Frontal cortex (tissue), 4 donors: ENCODE measurements around the gene ASCC3. TPM values are rescaled to one million over a fixed set of nuclear protein-coding genes. Genes with fewer than 3 reads are reported as not detected.
A peak's percentile ranks its signal among the peaks of the same experiment; 100 is the strongest.

ENCODE experiments used
- DNase-seq, 2 donors: peaks; one replicate each; pipeline ENCODE4 v3.0.0; 2012; ENCODE audit warnings: low spot score in 2 of 2
- FAIRE-seq: peaks from 2 replicates; lab custom pipeline; 2012; peaks lifted over from hg19 to GRCh38; lab: Jason Lieb, UNC
- total RNA-seq: library from RNA; depleted of rRNA; stranded (reverse); fragments of >200 nt; gene quantifications from one replicate; pipeline ENCODE4 v1.2.3, GENCODE V29; 2014
- donor health status: control.
- donor health status: control.
- donor health status: control.

The ASCC3 gene
- total RNA-seq, 1 donor from 2014 or later, result 33.0 TPM

DNA sequence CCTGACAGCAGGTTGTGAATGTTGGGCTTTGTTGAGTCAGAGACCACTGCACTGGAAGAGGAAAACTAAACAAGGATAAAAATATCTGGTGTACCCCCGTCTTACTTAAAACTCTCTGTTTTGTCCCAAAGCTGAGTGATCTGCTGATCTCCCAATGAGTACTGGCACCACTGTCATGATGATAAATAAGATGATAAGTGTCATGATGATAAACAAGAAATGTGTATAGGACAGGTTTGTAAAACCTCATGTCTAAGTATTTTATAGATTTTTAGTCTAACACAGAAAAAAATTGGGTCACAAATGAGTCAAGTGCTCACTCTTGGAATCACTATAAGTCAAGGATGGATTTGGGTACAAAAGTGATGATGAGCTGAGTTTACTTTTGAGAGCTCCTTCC is 407.9 kb downstream of the ASCC3 start:
- no peak for FAIRE-seq

DNA sequence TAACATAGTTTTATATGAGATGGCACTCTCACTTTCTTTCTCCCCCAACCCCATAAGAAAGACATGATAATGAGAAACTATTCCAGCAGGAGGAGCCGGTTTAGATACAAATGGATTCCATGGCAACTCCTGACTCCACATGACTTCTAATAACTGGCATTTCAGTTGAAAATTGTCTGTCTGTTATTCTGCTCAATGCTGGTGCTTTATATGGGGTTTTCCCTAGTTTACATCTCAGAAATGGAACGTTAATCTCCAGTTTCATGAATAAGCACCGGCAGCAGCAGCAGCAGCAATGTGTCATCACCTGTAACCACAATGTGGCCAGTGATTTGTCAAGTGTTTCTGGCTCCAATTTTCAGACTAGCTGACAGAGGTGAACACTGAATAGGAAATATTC is 408.5 kb downstream of the ASCC3 start:
- DNase-seq (no peak), FAIRE-seq (no peak)

More for the DNA sequence above, 407.9 kb downstream of the ASCC3 start:
- no peak for DNase-seq

DNA sequence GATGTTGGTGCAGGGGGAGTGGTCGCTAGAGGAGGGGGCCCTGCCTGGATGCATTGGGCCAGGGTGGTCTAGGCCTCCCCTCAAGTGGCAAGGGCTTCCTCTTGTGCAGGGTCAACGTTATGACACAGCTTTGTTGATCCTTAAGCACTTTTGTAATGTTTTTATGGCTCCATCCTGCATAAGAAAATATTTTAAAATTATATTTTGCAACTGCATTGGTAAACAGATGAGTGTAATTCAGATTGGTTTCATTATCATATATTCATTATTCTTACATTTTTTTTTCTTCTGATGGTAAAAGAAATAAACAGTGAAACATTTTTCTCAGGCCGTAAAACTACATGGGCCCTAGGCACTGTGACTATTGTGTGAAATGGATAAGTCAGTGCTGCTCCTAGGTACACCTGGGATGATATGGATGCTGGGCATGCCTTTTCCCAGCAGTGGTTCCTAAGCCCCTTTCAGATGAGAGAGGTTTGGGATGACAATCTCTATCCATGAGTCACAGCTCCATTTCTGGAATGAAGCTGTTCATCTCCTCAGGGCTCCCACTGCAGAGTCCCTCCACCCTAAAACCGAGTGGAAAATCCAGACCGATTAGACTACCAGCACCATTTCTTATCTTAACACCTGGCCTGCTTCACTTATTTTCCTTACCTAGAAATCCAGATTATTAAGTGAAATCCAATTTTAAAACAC is 410.6 kb downstream of the ASCC3 start:
- DNase-seq (no peak), FAIRE-seq (no peak)

DNA sequence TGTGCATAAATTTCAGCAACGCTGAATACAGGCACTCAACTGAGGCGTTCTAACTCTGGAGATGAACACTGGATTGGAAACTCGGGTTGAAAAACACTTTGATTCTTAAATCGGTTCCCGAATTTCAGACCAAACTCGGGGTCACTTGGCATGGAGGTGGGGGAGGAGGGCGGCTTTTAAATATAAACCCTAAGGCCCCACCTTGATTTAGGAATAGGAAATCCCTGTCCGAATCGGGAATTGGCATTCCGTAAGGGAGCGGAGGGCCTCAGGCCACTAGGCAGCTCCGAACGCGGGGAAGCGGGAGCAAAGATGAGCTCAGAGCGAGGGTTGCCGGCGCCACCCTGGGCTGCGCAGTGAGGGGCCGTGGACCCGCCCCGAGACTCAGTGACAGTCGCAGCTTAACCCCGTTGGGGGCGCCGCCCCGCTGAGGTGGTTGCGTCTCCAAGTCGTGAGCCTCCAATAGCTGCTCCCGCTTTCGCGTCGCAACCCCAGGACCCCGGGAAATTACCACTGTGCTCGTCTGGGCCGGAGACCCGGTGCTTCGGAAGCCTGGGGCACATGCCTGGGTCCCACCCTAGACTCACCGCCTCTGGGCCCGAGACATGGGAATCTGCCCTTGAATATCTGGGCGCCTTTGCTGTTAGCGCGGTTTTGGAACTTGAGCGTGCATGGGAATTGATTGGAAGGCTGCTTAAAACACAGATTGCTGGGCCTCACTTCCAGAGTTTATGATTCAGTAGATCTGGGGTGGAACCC is 411.8 kb downstream of the ASCC3 start:
- DNase-seq (no peak), FAIRE-seq (no peak)

DNA sequence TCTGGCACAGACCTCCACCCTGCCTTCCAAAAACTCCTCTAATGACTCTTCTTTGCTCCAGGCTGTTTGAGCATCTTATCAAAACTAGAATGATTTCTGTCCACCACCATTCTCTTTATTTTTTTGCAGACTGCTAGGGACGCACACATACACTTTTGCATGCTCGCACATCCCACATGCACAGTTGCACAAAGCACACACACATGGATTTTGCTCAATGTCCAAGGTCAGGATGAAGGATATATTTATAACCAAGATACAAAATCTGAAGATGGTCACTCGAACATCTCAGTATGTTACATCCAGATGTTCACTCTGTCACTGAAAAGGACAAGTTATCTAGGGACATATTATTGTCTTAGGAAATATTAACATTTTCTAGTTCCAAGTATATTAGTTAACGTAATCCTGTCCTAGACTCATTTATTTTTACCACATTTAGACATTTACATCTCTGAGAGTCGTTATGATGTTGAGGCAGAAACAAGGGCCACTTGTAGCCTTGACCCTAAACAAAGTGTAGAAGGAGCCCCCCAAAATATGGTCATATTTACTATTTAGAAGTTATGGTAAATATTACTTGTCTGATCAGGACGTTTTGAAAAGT is 413.0 kb downstream of the ASCC3 start:
- no peak for FAIRE-seq
- peak in 1 of 2 donors; percentile 8 for DNase-seq

DNA sequence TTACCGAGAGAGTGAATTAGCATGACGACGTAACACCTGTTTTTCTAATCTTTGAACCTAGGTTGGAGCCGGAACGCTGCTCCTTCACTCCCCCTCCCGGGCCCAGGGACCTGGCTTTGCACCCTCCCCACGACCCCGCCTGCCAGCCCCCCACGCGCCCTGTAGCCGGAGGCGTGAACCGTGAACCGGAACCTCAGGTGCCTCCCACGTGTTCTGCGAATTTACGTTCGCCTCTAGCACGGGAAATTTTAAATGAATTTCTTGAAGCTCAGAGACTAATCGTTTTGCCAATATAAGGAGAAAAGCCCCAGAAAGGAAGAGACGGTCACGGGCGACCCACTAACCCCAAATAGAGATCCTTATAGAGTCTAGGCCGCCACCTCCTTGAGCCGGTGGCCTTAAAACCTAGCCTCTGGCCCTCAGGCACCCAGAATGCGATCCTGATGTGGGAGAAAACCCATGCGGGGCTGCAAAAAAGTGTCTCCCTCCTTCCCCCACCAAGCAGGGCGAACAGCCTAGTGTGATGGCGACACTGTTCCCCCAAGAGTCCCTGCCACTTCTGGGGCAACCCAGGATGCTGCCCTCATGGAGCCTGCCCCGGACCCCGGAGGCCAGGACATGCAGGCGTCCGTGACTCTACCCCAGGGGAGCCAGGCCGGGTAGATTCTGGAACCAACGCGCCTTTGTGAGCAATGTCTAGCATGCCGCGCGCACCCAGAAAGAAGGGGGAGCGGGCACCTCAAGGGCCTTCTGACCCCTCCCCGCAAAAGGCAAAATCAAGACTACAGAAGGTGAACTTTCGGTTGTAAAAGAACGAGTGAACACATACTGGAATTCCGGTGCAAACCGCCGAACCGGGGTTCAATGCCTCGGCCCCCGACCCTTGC is 413.8 kb downstream of the ASCC3 start:
- FAIRE-seq, result no peak
- no peak for DNase-seq

DNA sequence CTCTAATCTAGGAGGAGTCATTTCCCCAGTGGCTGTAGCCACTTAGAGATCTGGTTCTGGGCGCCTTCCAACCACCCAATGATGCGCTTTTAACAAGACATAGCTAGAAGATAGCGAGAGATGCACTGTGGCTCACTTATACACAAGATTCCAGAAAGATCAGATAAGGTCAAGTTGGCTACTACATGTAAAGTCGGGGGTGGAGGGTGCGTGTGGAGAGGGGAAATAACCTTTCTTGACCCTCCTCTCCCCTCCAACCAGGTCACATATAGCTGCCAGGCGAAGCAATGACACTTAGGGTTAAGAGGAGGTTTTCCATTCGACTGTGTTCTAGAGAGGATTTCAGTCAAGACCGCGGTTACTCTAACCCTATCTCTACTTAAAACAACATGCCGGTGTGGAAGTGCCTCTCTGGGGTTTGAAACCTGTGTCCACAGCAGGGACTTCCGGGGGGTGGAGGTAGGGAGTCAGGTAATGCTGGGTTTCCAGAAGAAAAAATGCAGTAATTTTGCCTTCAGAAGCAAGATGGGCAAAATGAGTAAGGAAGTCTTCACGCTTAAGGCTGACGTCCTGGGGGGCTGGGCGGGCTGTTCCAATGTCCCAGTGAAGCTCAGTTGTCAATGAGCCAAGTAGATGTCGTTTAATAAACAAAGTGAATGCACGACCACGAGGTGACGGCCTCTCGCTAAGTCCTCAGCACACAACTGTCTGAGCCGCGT is 414.6 kb downstream of the ASCC3 start:
- DNase-seq, result no peak

DNA sequence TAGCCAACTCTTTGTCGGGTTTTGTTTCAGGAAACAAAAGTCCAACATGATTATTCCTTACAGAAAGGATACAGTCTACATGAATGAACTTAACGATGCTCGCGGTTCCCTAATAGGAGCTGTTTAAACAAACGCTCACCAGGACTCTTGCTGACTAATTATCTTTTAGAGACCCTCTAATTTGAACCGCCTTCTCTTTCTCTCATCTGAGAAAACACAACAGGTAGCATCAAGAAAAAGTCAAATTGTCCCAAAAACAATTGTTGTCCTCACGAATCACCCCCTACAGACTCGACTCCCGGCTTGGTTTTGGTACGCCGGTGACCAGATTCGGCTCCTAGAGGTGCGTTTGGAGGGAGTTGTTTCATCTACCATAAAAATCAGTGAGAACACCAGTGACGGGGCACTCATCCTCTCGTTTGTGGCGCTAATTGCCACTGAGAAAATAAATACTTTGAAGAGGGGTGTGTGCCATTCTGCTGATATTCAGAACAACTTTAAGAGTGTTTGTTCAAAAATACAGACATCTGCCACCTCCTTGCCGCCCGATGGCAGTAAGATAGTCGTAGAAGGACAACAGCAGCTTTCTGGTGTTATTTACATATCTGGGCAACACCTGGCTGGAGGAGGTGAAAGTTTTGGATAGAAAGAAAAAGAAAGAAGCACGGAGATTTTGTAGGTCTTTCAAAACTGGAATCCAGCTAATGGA is 415.3 kb downstream of the ASCC3 start:
- DNase-seq (no peak), FAIRE-seq (no peak)

More for the DNA sequence above, 414.6 kb downstream of the ASCC3 start:
- FAIRE-seq, result no peak

DNA sequence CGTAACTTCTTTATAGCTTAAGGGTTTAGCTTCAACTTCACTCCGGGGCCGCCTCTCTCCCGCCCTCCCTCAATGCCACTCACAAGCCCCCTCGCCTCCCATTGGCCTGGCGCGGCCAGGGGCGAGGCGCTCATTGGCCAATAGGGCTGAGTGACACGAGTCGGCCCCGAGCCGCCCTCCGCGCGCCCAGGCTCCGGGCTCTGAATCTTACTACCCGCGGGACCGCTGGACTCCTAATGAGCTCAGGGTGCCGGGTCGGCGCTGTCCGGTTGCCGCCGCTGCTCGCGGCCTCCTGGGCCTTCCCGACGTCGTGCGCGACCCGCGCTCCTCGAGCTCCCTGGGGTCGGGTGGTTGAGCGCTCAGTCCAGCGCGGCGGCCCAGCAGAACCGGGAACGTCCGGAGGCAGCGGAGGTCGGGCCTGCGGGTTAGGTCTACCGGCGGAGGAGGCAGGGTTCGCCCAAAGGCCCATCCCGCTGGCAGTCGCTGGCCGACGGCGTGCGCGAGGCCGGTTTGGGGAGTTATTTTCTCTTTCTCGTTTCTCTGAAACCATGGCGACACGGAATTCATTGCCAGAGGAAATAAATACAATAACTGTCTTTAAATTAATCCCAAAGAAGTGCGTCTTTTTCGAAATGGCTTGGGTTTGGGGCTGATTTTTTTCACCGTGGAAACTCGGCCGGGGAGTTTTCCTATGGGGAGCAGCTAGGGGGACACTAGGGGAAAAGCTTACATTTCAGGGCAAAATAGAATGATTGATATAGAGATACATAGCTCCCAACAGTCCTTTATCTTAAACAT is 416.0 kb downstream of the ASCC3 start, which contains the start of gene SIM1:
Gene SIM1 (minus strand): TSS at position 19 of the 798 bp plus-strand sequence. CDS start 1,453 bp downstream, outside the sequence.
- DNase-seq, result peak; percentile 55 to 65
- FAIRE-seq, result no peak

DNA sequence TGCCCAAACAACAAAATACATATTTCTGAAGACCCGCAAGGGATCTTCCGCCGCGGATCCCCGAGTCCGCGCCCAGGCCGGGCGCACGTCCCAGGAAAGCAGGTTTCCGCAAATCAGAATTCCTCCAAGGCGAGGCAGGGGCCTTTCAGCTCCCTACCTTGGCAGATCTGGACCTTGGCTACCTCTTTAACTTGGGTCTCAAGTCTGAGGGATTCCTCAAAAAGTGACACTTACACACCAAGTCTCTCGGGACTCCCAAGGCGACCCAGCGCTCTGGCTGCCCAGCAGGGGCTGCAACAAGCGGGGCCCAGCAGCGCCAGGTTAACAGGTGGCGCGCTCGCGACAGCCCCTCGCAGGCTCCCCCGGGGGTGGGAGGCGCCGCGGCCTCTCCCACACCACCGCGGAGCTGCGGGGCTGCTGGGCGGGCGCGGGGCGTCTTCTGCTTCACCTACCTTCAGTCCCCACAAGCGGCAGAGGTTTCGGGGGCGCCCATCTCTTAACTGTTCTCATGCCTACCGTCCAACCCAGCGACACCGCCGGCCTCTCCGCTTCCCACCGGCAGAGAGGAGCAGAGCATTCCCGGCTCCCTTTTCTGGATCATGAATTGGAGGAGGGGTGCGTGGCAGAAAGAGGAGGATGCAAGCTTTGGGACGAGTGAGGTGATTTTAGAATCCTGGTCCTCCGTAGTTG is 416.8 kb downstream of the ASCC3 start:
- FAIRE-seq, result no peak
- no peak for DNase-seq

DNA sequence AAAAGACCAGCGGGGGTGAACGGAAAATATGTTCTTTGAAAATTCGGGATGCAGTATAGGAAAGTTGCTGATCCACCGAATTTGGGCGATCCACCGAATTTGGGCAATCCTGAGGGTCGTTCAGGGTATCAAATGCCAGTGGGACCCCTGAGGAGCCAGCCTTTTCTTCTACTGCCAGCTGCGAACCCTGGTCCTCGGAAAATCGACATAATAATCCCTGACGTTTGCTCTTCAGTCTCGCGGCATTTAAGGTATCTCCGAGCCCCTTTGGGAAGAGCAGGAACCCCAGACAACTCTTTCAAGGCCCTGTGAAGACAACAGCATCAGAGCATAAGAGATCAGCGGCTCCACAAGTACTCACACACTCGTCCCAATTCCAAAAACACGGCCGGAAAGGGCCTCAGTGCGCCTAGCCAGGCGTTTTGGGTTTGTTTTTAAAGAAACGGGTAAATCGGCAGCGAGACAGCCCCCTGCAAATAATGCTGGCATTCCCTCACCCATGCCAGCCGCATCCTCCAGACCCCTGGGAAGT is 417.4 kb downstream of the ASCC3 start:
- DNase-seq (no peak), FAIRE-seq (no peak)

DNA sequence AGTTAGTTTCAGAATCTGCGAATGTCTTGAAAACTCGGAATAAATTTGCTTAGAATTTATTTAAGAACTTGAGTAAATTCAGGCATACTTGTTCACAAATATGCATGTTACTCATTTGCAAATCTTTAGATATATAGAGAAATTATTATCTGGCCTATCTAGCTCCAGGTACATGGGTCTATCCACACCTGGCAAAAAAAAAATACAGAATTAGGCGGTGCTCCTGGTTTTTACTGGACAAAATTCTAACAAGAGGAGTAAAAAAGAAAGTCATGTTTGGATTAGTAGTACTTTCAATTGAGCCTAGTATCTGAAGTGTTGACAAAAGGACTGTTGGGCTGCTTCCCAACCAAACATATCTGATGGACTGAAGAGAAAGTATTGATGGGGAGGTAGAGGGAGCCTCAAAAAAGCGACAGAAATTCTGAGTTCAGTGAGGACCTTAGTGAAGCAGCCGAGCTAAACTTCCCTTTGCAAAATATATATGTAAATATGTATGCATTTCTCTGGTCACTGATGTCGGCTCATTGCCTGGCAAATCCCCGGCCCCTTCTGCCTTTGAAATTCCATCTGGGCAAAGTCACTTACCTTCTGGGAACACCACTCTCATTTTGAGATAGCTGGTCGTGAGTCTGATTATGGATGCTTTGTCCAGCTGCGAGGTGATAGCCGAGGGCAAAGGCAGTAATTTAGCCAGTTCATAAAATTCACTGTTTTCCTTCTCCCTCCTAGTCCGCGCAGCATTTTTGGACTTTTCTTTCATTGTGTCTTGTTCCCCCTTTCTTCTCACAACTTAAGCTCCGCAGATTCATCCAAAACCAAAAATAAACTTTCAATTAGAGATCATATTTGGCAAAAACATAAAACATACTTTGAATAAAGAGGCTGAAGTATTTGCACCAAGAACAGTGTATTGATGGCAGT is 418.2 kb downstream of the ASCC3 start:
- DNase-seq, result no peak
- FAIRE-seq, result no peak

DNA sequence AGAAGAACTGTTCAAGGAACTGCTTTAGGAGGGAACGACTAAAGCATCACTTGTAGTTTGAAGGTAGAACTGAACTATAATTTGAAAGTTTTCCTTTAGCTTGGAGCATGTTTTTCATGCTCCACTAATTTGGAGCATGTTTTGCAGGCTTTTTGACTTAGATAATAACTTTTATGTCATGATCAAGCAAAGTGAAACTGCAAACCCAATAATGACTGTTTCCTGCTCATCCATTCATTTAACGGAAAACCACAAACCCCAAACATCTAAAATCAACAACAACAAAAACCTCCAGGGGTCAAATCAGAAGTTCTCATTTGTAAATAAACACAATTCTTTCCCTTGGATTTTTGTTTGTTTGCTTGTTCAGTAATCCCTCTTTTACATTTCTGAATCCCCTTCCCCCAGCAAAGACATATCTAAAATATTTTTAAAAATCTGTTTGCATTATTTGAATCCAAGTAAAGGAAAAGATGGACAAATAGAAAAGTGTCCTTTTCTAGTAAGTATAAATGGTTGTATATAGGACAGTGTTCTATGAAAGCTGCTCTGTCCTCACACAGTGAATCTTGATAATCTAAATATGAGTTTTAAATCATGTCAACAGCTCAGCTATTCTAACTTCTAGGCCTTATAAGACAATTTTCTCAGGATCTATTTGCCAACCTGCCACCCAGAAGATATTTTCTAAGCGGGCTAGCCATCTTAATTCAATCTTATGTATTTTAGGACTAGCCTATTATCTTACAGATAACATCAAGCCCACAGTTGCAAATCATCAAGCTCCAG is 419.0 kb downstream of the ASCC3 start:
- no peak for FAIRE-seq
- DNase-seq, result no peak

DNA sequence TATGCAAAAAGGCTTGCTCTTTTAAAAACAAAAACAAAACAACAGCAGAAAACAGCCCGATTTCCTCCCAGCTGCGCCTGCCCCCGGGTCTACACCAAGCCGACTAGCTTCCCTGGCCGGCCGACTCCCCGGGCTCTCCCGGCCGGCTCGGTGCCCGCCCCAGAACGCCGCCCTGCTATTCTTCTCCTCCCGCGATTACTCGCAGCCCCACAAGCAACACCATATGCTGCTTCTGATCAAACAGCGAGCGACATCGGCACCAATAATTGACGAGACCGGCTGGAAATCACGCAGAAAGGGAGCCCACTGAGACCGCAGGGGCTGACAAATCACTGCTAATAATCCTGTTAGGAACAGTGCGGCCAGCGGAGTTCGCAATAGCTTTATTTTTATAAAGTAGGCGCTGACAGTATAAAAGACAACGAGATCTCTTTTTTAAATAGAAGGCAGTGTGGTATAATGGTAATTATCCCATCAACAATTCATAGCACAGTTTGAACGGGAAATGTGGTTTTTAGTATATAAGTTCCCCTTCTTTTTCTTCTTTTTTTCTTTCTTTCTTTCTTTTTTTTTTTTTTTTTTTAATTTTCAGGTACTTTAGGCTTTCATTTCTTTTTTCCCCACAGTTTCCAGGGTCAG is 419.7 kb downstream of the ASCC3 start:
- FAIRE-seq (no peak), DNase-seq (no peak)
